Measurements from ENCODE around the gene GATA1.

Gene GATA1

DNA sequence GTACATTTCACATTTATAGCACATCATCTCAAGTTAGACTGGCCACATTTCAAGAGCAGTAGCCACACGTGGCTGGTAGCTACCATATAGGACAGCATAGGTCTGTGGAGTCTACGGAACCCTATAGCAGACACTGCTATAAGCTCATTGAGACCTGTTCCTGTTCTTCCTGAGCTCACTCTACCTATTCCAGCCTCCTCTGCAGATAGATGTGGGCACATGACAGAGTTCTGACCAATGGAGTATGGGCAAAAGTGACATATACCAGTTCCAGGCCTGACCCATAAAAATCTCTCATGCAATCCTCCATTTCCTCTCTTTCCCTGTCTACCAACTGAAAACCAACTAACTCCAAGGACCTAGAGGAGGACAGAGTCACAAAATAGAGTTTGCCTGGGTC lies 11.9 kb downstream of the GATA1 start:
- Histone ChIP-seq H3K9me3 (ENCODE audit: low read length) (no peaks in the 10 kb centered on the region), H3K27me3 (ENCODE audit: insufficient read depth, low read length) (no peaks in the 10 kb centered on the region)
- TF ChIP-seq EZH2 (IDR thresholded peaks at IDR 0.05; ENCODE audit: borderline replicate concordance, low read length), result no peak
- TF ChIP-seq, protein P1, sequence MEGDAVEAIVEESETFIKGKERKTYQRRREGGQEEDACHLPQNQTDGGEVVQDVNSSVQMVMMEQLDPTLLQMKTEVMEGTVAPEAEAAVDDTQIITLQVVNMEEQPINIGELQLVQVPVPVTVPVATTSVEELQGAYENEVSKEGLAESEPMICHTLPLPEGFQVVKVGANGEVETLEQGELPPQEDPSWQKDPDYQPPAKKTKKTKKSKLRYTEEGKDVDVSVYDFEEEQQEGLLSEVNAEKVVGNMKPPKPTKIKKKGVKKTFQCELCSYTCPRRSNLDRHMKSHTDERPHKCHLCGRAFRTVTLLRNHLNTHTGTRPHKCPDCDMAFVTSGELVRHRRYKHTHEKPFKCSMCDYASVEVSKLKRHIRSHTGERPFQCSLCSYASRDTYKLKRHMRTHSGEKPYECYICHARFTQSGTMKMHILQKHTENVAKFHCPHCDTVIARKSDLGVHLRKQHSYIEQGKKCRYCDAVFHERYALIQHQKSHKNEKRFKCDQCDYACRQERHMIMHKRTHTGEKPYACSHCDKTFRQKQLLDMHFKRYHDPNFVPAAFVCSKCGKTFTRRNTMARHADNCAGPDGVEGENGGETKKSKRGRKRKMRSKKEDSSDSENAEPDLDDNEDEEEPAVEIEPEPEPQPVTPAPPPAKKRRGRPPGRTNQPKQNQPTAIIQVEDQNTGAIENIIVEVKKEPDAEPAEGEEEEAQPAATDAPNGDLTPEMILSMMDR (IDR thresholded peaks at IDR 0.05; ENCODE audit: low read length), result no peak

DNA sequence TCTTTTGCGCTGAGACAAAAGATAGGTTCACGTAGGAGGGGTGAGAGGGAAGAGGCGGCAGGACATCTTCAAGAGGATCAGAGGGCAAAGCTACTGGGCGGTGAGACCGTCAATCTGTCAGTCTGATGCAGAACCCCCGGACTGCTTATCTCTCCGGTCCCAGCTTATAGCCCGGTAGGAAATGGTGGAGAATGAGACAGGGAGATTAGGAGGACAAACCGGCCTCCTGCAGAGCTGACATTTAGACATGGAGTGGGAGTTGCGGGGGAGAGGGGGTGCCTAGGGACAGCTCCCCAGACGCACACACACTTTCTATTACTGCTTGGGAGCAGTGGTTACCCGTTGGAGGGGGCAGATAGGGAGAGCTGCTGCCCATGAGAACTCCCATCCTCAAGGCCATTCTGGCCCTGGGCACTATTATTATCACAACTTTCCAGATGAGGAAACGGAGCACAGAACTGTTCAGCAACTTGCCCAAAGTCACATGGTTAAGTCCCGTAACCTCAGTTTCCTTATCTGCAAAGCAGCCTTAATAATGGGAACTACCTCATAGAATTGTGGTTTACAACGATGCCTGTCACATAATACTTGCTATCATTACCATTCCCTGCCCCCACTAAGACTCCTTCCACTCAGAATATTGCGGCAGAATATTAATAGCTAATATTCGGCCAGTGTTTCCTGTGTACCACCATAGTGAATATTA lies 14.3 kb downstream of the GATA1 start:
- no peaks in the 10 kb centered on the region for H3K9me3 ChIP-seq (ENCODE audit: low read length)
- no peak overlapping the region for H2AFZ ChIP-seq (ENCODE audit: low read length)

More for the DNA sequence above, 11.9 kb downstream of the GATA1 start:
- Histone ChIP-seq H3F3A (ENCODE audit: insufficient read depth, low read length) (no peaks in the 10 kb centered on the region), H3K36me3 (ENCODE audit: insufficient read depth, low read length) (no peaks in the 10 kb centered on the region), H3K79me2 (ENCODE audit: insufficient read depth, low read length) (no peaks in the 10 kb centered on the region), H3K9me2 (ENCODE audit: low read depth, low read length) (no peaks in the 10 kb centered on the region), H2AFZ (ENCODE audit: low read length) (no peak overlapping the region), H3K27ac (ENCODE audit: low read depth, low read length, poor library complexity, severe bottlenecking) (no peak overlapping the region), H3K4me3 (ENCODE audit: low read depth, low read length, poor library complexity, severe bottlenecking) (no peak overlapping the region), H3K4me1 (ENCODE audit: insufficient read depth, low read length, severe bottlenecking) (peaks cover 15% of the 10 kb centered on the region), H3K9ac (ENCODE audit: low read length) (no peak overlapping the region), H3K4me2 (ENCODE audit: low read length) (no peak overlapping the region), H4K20me1 (ENCODE audit: insufficient read depth, low read length) (no peaks in the 10 kb centered on the region)

DNA sequence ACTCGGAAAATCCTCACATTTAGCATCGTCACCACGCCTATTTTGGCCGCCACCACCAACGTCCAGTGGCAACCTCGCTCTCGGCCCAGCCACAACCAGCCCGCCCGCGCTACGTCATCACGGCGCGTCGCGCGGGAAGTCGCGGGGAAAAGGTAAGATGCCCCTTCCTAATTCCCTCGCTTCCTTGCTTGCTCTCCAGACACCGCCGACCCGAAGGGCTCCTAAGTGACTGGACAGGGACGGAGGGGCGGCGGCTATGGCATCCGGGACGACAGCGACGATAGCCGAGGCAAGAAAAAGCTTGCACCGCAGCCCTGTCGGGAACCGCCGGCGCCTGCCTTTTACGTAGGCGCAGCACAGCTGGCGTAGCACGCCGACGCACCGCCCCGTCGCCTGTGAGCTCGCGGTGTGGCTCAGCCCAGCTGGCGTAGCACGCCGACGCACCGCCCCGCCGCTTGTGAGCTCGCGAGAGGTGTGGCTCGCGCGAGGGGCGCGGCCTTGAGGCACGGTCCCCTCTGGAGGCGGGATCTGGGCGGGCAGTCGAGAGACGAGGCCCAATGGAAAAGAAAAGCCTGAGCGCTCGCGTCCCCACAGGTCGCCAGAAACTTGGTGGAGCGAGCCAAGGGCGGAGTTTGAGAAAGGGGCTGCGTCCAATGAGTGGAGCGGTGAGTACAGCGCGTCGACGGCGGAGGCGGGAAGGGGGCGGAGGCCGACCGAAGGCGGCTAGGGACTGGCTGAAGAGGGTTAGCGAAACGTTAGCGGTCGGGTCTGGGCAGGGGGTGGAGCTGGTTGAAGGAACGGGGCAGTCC lies 15.1 kb downstream of the GATA1 start, which contains the start of gene HDAC6:
TSS of gene HDAC6 (plus strand) at position 788 of the 809 bp plus-strand sequence. CDS start 626 bp downstream, outside the sequence.
- H3K27me3 ChIP-seq (ENCODE audit: insufficient read depth, low read length), result no peaks in the 10 kb centered on the region
- H3K9ac ChIP-seq (ENCODE audit: low read length), result peak within 1 kb of the TSS; percentile 98
- H3K4me1 ChIP-seq (ENCODE audit: insufficient read depth, low read length, severe bottlenecking), result peaks cover 15% of the 10 kb centered on the region
- H2AFZ ChIP-seq (ENCODE audit: low read length), result no peak within 1 kb of the TSS
- H3K4me2 ChIP-seq (ENCODE audit: low read length), result peak within 1 kb of the TSS; percentile 99
- peak within 1 kb of the TSS; percentile 81 for H3K27ac ChIP-seq (ENCODE audit: low read depth, low read length, poor library complexity, severe bottlenecking)
- H3F3A ChIP-seq (ENCODE audit: insufficient read depth, low read length), result no peaks in the 10 kb centered on the region
- no peaks in the 10 kb centered on the region for H3K36me3 ChIP-seq (ENCODE audit: insufficient read depth, low read length)
- H3K9me2 ChIP-seq (ENCODE audit: low read depth, low read length), result no peaks in the 10 kb centered on the region
- no peaks in the 10 kb centered on the region for H3K79me2 ChIP-seq (ENCODE audit: insufficient read depth, low read length)
- TF ChIP-seq, protein P1 (IDR thresholded peaks at IDR 0.05; ENCODE audit: low read length), result no peak
- no peak for TF ChIP-seq EZH2 (IDR thresholded peaks at IDR 0.05; ENCODE audit: borderline replicate concordance, low read length)
- no peaks in the 10 kb centered on the region for H4K20me1 ChIP-seq (ENCODE audit: insufficient read depth, low read length)
- H3K4me3 ChIP-seq (ENCODE audit: low read depth, low read length, poor library complexity, severe bottlenecking), result peak within 1 kb of the TSS; percentile 83
- no peaks in the 10 kb centered on the region for H3K9me3 ChIP-seq (ENCODE audit: low read length)

More for the DNA sequence above, 14.3 kb downstream of the GATA1 start:
- Histone ChIP-seq H3K4me2 (ENCODE audit: low read length) (peak overlapping the region; percentile 99), H3K4me1 (ENCODE audit: insufficient read depth, low read length, severe bottlenecking) (peaks cover 15% of the 10 kb centered on the region), H3K9me2 (ENCODE audit: low read depth, low read length) (no peaks in the 10 kb centered on the region), H3K27me3 (ENCODE audit: insufficient read depth, low read length) (no peaks in the 10 kb centered on the region), H3K4me3 (ENCODE audit: low read depth, low read length, poor library complexity, severe bottlenecking) (peak overlapping the region; percentile 83), H3K79me2 (ENCODE audit: insufficient read depth, low read length) (no peaks in the 10 kb centered on the region), H3K36me3 (ENCODE audit: insufficient read depth, low read length) (no peaks in the 10 kb centered on the region), H3F3A (ENCODE audit: insufficient read depth, low read length) (no peaks in the 10 kb centered on the region), H4K20me1 (ENCODE audit: insufficient read depth, low read length) (no peaks in the 10 kb centered on the region), H3K27ac (ENCODE audit: low read depth, low read length, poor library complexity, severe bottlenecking) (peak overlapping the region; percentile 75), H3K9ac (ENCODE audit: low read length) (peak overlapping the region; percentile 98)
- TF ChIP-seq, protein P1 (IDR thresholded peaks at IDR 0.05; ENCODE audit: low read length), result no peak
- TF ChIP-seq EZH2 (IDR thresholded peaks at IDR 0.05; ENCODE audit: borderline replicate concordance, low read length), result no peak
